GM18526 (cell line): Measurements from ENCODE around the gene TLE6.

Source experiments
- POLR2A ChIP-seq: IDR thresholded peaks from 3 replicates; pipeline ENCODE4 v1.6.1; 2011; ENCODE audit not compliant: insufficient read length; ENCODE audit errors: extremely low read depth

TLE6 gene

GRCh38 chr19:3013263-3013725, 35.9 kb downstream of the TLE6 start:
- TF ChIP-seq POLR2A, result no peak

- no peak for TF ChIP-seq POLR2A
These were observed 36.8 kb downstream of the TLE6 start for GRCh38 chr19:3014135-3014534.

GRCh38 chr19:3015126-3016057, 38.0 kb downstream of the TLE6 start:
- TF ChIP-seq POLR2A, result no peak

- TF ChIP-seq POLR2A, result no peak
These were observed 40.6 kb downstream of the TLE6 start for GRCh38 chr19:3017923-3018322.

- TF ChIP-seq POLR2A, result no peak
These were observed 42.0 kb downstream of the TLE6 start for GRCh38 chr19:3019211-3019854.

GRCh38 chr19:3020321-3020960, 43.1 kb downstream of the TLE6 start:
- no peak for TF ChIP-seq POLR2A

- TF ChIP-seq POLR2A, result no peak
These were observed 47.1 kb downstream of the TLE6 start for GRCh38 chr19:3024509-3024869.

GRCh38 chr19:3024870-3025548, 47.6 kb downstream of the TLE6 start:
- no peak for TF ChIP-seq POLR2A

GRCh38 chr19:3025549-3025886, 48.2 kb downstream of the TLE6 start:
- TF ChIP-seq POLR2A, result no peak

GRCh38 chr19:3026768-3027167, 49.4 kb downstream of the TLE6 start:
- TF ChIP-seq POLR2A, result no peak

GRCh38 chr19:3027292-3027691, 49.9 kb downstream of the TLE6 start:
- no peak for TF ChIP-seq POLR2A

- TF ChIP-seq POLR2A, result no peak
These were observed 50.6 kb downstream of the TLE6 start for GRCh38 chr19:3027981-3028304.

GRCh38 chr19:3028305-3029064, 51.1 kb downstream of the TLE6 start:
- no peak for TF ChIP-seq POLR2A

- TF ChIP-seq POLR2A, result no peak
These were observed 51.9 kb downstream of the TLE6 start, which contains the start of gene TLE2 for GRCh38 chr19:3029065-3029923. TLE2 (minus strand) TSS chr19:3029280; CDS start chr19:3028904, 376 bp downstream.
